ENCODE data around the gene ZMYND8. TPM values are rescaled to one million over a fixed set of nuclear protein-coding genes. Genes with fewer than 3 reads are reported as not detected.

ZMYND8 gene
- total and polyA plus RNA-seq, 2 donors (not counting 3 experiments of a cell fraction or from before 2014, with no cell fraction given): 30.6 to 75.2 TPM

- DNase-seq (ENCODE audit: low read depth, low spot score): no peak
- intact Hi-C loops (cut with micrococcal nuclease): no loop called here
- TF ChIP-seq POLR2AphosphoS5 (IDR thresholded peaks at IDR 0.05; ENCODE audit: insufficient read depth, low read depth, low read length) (no peak), FOS (IDR thresholded peaks at IDR 0.05; ENCODE audit: borderline replicate concordance, insufficient read depth, low read length) (no peak), JUN (IDR thresholded peaks at IDR 0.05; ENCODE audit: borderline replicate concordance, insufficient read depth, insufficient read length, low read depth) (no peak), CTCF (IDR thresholded peaks at IDR 0.05; ENCODE audit: extremely low read depth in 1 of 2, insufficient read depth in 1 of 2, low read depth in 1 of 2, low read length in 2 of 2) (no peak), POLR2A (IDR thresholded peaks at IDR 0.05; ENCODE audit: low read depth, low read length) (no peak), GATA2 (IDR thresholded peaks at IDR 0.05; ENCODE audit: insufficient read depth, insufficient read length, low read depth, low read length) (no peak), MAX (IDR thresholded peaks at IDR 0.05; ENCODE audit: insufficient read depth, insufficient read length) (no peak), EZH2 (IDR thresholded peaks at IDR 0.05; ENCODE audit: borderline replicate concordance, low read depth, low read length, severe bottlenecking) (no peak), MYC (IDR thresholded peaks at IDR 0.05; ENCODE audit: low read depth, low read length) (no peak)
Observed at GRCh38 chr20:47405775-47406325, 49.4 kb upstream of the ZMYND8 start.

More at GRCh38 chr20:47405775-47406325, 49.4 kb upstream of the ZMYND8 start:
- no TSS peak for BruUV-seq (replicated peaks)
- Histone ChIP-seq H3K4me2 (ENCODE audit: insufficient read depth, low read length) (no peak overlapping the region), H2AFZ (ENCODE audit: low read depth, low read length) (no peak overlapping the region), H3K9ac (replicated peaks; ENCODE audit: extremely low read depth, insufficient read depth, low read length) (no peak overlapping the region), H3K36me3 (ENCODE audit: control insufficient read depth in 2 of 2, extremely low read depth in 1 of 2, insufficient read depth in 2 of 2, low read length in 2 of 2) (no peaks in the 10 kb centered on the region), H4K20me1 (replicated peaks; ENCODE audit: control insufficient read depth, extremely low read depth, insufficient read depth, low read length) (no peaks in the 10 kb centered on the region), H3K27ac (ENCODE audit: insufficient read depth, low read depth, low read length) (no peak overlapping the region), H3K9me3 (replicated peaks; ENCODE audit: control insufficient read depth, insufficient read depth, low read length) (no peaks in the 10 kb centered on the region), H3K27me3 (ENCODE audit: control insufficient read depth in 2 of 2, insufficient read depth in 2 of 2, low read length in 2 of 2) (no peaks in the 10 kb centered on the region), H3K4me3 (replicated peaks in 1 of 3; ENCODE audit: insufficient read depth in 1 of 3, low read depth in 1 of 3, low read length in 3 of 3) (no peak overlapping the region), H3K4me1 (ENCODE audit: control insufficient read depth, extremely low read depth, insufficient read depth, low read length) (no peaks in the 10 kb centered on the region), H3K79me2 (ENCODE audit: control insufficient read depth, insufficient read depth, low read length) (no peaks in the 10 kb centered on the region), H3K9me1 (replicated peaks; ENCODE audit: control insufficient read depth, extremely low read depth, insufficient read depth, low read length) (no peaks in the 10 kb centered on the region)
- ChIA-PET POLR2A (no interaction called here), CTCF (interaction anchor here (1.0 to 1.2 kb wide), 3 partner anchors 15 to 215 kb away, joined by 4 to 7 read pairs (median 4); no protein-coding TSS in a partner anchor)
- no peak for FAIRE-seq
- dilution Hi-C loops (cut with MboI; ENCODE audit: extremely low pct_ligation_motif_present, low sequenced_read_pairs): no loop called here

Data from endothelial cell of umbilical vein (primary cell).